GM12865 (cell line): ENCODE measurements around the gene CNTN2.

ENCODE experiments used
- DNase-seq: peaks from one replicate; pipeline ENCODE4 v3.0.0; 2010; ENCODE audit warnings: low read depth
- H3K4me3 ChIP-seq: 2 replicates; pipeline ENCODE4 v1.5.1; 2011; ENCODE audit warnings: mild to moderate bottlenecking, low read depth, low read length, control low read depth
- TF ChIP-seq, protein P1 (sequence below): IDR thresholded peaks from 2 replicates; pipeline ENCODE4 v1.5.1; 2011; ENCODE audit warnings: low read length, control low read depth, low read depth, inconsistent platforms; ENCODE audit not compliant: insufficient read depth; ENCODE audit errors: missing control alignments

The CNTN2 gene, protein sequence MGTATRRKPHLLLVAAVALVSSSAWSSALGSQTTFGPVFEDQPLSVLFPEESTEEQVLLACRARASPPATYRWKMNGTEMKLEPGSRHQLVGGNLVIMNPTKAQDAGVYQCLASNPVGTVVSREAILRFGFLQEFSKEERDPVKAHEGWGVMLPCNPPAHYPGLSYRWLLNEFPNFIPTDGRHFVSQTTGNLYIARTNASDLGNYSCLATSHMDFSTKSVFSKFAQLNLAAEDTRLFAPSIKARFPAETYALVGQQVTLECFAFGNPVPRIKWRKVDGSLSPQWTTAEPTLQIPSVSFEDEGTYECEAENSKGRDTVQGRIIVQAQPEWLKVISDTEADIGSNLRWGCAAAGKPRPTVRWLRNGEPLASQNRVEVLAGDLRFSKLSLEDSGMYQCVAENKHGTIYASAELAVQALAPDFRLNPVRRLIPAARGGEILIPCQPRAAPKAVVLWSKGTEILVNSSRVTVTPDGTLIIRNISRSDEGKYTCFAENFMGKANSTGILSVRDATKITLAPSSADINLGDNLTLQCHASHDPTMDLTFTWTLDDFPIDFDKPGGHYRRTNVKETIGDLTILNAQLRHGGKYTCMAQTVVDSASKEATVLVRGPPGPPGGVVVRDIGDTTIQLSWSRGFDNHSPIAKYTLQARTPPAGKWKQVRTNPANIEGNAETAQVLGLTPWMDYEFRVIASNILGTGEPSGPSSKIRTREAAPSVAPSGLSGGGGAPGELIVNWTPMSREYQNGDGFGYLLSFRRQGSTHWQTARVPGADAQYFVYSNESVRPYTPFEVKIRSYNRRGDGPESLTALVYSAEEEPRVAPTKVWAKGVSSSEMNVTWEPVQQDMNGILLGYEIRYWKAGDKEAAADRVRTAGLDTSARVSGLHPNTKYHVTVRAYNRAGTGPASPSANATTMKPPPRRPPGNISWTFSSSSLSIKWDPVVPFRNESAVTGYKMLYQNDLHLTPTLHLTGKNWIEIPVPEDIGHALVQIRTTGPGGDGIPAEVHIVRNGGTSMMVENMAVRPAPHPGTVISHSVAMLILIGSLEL

DNA sequence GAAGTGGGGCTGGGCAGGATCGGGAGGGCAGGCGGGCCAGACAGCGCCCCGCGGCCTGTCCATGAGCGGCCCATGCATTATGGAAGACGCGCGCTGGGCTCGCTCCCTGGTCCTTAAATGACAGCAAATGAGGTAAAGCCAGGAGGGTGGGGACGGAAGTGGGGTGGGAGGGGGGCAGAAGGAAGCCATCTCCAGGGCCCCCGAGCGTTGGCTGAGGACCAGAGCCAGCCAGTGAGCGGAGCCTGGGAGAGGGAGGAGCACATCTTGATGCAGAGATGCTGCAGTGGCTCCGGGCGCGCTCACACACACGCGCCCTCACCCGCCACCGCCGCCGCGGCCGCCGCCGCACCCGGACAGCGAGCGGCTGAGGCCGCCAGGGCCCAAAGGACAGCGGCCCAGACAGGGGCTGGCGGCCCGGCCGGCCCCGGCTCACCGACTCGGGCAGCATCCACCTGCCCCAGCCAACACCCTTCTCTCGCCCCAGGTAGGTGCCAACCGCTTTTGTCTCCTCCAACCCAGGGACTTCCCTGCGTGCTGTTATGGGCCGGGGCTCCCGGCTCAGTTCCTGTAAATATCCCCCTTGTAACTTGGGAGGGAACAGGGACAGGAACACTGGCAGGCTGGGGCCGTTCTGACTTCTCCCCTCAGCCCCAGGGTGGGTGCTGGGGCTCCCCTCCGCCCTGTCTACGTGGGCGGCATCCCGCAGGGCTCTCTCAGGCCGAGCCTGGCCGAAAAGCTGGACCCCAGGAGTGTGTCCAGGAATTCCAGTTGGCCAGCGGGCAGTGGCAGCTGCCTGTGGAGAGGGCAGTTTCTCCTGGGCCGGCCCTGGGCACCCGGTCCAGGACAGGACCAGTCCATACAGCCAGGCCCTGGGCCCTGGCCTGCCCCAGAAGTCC lies at the start of gene CNTN2:
Gene CNTN2, plus strand, starts transcription at position 302 of the 896 bp plus-strand sequence. CDS start 9,974 bp downstream, outside the sequence.
- no peak within 1 kb of the TSS for H3K4me3 ChIP-seq
- TF ChIP-seq, protein P1, sequence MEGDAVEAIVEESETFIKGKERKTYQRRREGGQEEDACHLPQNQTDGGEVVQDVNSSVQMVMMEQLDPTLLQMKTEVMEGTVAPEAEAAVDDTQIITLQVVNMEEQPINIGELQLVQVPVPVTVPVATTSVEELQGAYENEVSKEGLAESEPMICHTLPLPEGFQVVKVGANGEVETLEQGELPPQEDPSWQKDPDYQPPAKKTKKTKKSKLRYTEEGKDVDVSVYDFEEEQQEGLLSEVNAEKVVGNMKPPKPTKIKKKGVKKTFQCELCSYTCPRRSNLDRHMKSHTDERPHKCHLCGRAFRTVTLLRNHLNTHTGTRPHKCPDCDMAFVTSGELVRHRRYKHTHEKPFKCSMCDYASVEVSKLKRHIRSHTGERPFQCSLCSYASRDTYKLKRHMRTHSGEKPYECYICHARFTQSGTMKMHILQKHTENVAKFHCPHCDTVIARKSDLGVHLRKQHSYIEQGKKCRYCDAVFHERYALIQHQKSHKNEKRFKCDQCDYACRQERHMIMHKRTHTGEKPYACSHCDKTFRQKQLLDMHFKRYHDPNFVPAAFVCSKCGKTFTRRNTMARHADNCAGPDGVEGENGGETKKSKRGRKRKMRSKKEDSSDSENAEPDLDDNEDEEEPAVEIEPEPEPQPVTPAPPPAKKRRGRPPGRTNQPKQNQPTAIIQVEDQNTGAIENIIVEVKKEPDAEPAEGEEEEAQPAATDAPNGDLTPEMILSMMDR, result no peak
- no peak for DNase-seq

DNA sequence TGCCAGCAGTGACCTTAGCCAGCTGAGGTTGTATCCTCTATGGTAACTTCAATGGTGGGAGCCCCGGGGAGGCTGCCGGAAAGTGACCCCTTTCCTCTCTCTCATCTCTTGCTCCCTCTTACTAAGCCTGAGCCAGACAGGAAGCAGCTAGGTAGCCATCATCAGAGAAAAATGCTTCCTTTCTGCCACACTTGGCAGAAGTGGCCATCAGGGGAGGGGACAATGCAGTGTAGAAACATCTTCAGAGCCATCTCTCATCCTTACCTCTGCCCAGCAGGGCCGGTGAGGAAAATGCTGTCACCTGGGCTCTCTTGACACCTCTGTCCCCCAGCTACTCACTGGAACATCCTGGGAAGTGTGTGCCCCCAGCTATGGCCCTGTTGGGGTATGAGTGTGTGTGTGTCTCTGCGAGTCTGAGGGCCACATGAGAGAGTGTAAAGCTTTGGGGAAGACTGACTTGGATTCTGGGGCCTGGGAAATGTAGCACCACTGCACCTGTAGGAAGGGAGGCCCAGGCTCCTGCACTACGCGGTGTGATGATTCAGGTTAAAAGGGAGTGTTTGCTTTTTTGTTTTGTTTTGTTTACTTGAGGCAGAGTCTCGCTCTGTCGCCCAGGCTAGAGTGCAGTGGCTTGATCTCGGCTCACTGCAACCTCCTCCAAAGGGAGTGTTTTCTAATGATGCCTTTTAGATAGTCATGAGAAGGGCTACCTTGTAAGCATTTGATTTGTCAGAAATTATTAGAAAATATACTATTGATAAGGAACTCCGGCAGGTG lies 48.7 kb upstream of the CNTN2 start:
- TF ChIP-seq, protein P1, result no peak
- no peak overlapping the region for H3K4me3 ChIP-seq
- no peak for DNase-seq

DNA sequence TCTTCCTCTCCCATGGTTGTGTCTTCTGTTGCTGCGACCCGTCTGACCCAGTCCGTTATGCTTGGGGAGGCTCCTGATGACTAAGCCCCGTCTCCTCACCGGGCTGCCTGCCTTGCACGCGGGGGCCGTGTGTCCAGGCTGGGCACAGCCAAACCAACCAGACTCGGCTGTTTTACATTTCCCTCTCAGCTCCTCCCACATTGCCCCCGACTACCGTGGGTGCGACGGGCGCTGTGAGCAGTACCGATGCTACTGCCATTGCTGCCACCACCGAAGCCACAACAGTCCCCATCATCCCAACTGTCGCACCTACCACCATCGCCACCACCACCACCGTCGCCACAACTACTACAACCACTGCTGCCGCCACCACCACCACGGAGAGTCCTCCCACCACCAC lies 46.0 kb upstream of the CNTN2 start:
- no peak overlapping the region for H3K4me3 ChIP-seq
- no peak for DNase-seq
- TF ChIP-seq, protein P1, result no peak

DNA sequence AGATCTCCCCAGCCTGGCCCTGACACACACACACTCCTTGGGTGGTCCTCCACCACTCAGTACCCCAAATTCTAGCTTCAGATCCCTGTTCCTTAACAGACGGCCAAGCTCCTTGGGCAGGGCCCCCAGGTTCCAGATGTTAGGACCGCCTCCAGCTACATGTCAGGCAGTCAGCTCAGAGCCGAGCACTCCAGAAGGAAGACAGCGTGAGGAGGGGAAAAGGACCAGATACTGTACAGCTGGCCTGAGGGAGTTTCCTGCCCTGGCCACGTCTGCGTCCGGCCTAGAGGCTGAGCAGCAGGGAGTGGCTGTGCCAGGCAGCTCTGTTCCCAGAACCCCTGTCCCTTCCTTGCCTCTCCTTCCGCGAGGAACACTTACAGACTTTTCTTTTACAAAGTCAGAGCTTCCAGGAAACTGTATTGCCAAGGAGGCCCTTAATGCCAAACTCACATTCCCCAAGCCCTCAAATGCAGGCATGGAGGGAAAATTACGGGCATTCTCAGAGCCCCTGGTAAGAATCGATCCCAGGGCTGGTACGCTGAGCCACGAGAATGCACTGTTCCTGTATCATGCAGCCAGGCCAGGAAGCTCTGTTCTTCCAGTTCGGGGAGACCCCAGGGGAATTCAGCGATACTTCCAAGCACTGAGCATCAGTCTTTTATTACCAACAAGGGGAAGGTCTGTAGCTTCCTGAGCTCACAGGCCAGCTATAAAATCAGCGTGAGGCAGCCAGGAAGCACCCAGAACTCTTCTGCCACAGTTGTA lies 45.2 kb upstream of the CNTN2 start:
- H3K4me3 ChIP-seq, result no peak overlapping the region
- no peak for DNase-seq
- TF ChIP-seq, protein P1, result no peak

DNA sequence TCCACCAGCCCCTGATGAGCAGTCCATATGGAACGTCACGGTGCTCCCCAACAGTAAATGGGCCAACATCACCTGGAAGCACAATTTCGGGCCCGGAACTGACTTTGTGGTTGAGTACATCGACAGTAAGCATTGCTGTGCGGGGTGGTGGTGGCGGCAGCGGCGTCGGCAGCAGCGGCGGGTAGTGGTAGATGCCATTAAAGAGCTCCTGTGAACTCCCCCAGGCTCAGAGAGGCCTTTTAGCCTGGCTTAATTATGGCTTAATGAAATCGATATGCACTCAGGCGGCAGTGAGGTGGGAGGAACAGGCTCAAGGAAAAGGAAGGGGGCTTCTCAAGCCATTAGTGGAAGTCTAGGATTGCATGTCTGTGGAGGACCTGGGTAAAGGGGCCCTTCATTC lies 41.9 kb upstream of the CNTN2 start:
- no peak for DNase-seq
- TF ChIP-seq, protein P1, result no peak
- H3K4me3 ChIP-seq, result no peak overlapping the region
